Measurements from ENCODE around the gene GPSM3.

Gene GPSM3

DNA sequence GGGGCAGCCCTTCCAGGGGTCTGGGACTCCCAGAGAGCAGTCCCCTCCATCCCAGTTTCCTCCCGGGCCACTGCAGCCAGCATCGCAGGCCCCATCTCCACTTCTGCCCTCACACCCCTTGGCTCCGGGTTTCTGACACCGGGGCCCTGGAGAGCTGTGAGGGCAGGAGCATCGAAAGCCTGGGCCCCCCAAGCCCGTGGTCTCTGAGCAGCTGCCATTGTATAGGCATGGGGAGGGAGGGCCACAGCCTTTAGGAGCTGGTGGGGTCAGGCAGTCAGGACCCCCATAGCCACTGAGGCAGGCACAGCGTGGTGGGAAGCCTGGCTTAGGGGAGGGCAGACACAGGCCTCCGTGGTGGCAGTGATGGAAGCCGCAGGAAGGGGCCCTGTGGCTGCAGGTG is 9.7 kb upstream of the GPSM3 start:
- TF ChIP-seq, protein P1, sequence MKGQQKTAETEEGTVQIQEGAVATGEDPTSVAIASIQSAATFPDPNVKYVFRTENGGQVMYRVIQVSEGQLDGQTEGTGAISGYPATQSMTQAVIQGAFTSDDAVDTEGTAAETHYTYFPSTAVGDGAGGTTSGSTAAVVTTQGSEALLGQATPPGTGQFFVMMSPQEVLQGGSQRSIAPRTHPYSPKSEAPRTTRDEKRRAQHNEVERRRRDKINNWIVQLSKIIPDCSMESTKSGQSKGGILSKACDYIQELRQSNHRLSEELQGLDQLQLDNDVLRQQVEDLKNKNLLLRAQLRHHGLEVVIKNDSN (IDR thresholded peaks at IDR 0.05): no peak
- TF ChIP-seq EGR1 (IDR thresholded peaks at IDR 0.05): no peak
- TF ChIP-seq ZBTB7A (IDR thresholded peaks at IDR 0.05; ENCODE audit: low read depth): no peak
- TF ChIP-seq FOXM1 (IDR thresholded peaks at IDR 0.05; ENCODE audit: borderline replicate concordance, low read depth): no peak
- TF ChIP-seq CREB1 (IDR thresholded peaks at IDR 0.05; ENCODE audit: low read depth): no peak
- no peak for TF ChIP-seq YY1 (IDR thresholded peaks at IDR 0.05; ENCODE audit: low read depth)
- no peak for TF ChIP-seq EP300 (IDR thresholded peaks at IDR 0.05; ENCODE audit: borderline replicate concordance)
- no peak for TF ChIP-seq TCF12 (IDR thresholded peaks at IDR 0.05; ENCODE audit: low read depth)
- TF ChIP-seq, protein P2, sequence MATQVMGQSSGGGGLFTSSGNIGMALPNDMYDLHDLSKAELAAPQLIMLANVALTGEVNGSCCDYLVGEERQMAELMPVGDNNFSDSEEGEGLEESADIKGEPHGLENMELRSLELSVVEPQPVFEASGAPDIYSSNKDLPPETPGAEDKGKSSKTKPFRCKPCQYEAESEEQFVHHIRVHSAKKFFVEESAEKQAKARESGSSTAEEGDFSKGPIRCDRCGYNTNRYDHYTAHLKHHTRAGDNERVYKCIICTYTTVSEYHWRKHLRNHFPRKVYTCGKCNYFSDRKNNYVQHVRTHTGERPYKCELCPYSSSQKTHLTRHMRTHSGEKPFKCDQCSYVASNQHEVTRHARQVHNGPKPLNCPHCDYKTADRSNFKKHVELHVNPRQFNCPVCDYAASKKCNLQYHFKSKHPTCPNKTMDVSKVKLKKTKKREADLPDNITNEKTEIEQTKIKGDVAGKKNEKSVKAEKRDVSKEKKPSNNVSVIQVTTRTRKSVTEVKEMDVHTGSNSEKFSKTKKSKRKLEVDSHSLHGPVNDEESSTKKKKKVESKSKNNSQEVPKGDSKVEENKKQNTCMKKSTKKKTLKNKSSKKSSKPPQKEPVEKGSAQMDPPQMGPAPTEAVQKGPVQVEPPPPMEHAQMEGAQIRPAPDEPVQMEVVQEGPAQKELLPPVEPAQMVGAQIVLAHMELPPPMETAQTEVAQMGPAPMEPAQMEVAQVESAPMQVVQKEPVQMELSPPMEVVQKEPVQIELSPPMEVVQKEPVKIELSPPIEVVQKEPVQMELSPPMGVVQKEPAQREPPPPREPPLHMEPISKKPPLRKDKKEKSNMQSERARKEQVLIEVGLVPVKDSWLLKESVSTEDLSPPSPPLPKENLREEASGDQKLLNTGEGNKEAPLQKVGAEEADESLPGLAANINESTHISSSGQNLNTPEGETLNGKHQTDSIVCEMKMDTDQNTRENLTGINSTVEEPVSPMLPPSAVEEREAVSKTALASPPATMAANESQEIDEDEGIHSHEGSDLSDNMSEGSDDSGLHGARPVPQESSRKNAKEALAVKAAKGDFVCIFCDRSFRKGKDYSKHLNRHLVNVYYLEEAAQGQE (IDR thresholded peaks at IDR 0.05; ENCODE audit: low read depth): no peak
- TF ChIP-seq, protein P3, sequence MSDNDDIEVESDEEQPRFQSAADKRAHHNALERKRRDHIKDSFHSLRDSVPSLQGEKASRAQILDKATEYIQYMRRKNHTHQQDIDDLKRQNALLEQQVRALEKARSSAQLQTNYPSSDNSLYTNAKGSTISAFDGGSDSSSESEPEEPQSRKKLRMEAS (IDR thresholded peaks at IDR 0.05): no peak
- TF ChIP-seq CEBPB (IDR thresholded peaks at IDR 0.05): no peak
- no peak for TF ChIP-seq TAF1 (IDR thresholded peaks at IDR 0.05; ENCODE audit: low read depth)
- no peak for TF ChIP-seq TEAD4 (IDR thresholded peaks at IDR 0.05)
- TF ChIP-seq RAD21 (IDR thresholded peaks at IDR 0.05; ENCODE audit: low read depth): no peak
- TF ChIP-seq NFIC (IDR thresholded peaks at IDR 0.05): no peak

DNA sequence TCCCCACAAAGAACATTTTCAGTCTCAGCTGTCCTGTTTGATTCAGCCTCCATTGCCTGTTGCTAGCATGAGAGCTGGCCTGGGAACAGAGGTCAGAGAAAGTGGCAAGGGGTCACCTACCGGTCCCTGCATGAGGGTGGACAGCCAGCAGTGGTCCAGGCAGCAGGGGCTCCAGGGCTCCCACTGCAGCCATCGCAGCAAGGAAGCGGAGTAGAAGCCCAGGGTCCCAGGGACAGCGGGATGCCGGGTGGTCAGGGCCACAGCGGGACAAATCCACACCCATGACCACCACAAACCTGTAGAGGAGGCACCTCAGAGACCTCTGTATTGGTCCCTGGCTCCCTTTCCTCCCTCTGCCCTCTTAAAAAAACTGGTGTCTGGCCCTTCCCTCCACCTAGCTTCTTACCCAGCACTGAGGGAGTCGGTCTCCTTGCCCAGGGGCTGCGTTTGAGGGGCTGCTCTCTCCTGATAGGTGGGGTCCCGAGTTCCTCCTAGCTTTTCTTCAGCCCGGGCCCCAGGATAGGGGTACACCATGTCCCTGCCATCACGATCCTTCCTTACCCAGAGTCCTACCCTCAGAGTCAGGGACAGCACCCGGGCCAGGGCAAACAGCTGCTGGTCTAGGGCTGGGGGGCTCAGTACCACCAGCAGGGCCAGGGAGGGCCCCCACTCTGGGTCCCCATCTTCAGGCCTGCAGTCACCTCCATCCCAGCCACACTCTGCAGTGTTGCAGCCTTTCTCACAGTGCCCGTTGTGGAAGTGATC is 8.4 kb upstream of the GPSM3 start:
- TF ChIP-seq, protein P1 (IDR thresholded peaks at IDR 0.05): no peak
- no peak for TF ChIP-seq CEBPB (IDR thresholded peaks at IDR 0.05)

DNA sequence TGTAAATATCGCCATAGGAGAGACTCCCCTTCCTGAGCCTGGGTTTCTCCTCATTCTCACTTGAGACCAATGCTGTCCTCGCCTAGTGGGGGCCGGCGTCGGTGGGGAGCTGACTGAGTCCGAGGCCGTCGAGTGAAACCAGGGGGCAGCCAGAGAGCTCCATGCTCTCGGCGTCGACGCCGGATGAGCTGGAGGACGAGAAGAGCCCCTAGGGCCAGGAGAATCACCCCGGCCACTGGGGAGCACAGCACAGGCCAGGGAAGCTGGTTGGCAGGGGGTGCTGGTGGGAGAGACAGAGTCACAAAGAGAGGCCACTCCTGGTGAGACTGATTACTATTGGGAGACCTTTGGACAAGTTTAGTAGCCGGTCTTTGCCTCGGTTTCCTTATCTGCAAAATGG is 6.4 kb upstream of the GPSM3 start:
- TF ChIP-seq NFIC (IDR thresholded peaks at IDR 0.05) (no peak), YY1 (IDR thresholded peaks at IDR 0.05; ENCODE audit: low read depth) (no peak), FOXM1 (IDR thresholded peaks at IDR 0.05; ENCODE audit: borderline replicate concordance, low read depth) (no peak), EGR1 (IDR thresholded peaks at IDR 0.05) (no peak), CEBPB (IDR thresholded peaks at IDR 0.05) (no peak), TEAD4 (IDR thresholded peaks at IDR 0.05) (no peak), TAF1 (IDR thresholded peaks at IDR 0.05; ENCODE audit: low read depth) (no peak), RAD21 (IDR thresholded peaks at IDR 0.05; ENCODE audit: low read depth) (no peak), ZBTB7A (IDR thresholded peaks at IDR 0.05; ENCODE audit: low read depth) (no peak), EP300 (IDR thresholded peaks at IDR 0.05; ENCODE audit: borderline replicate concordance) (no peak), CREB1 (IDR thresholded peaks at IDR 0.05; ENCODE audit: low read depth) (no peak), TCF12 (IDR thresholded peaks at IDR 0.05; ENCODE audit: low read depth) (no peak)
- TF ChIP-seq, protein P1 (IDR thresholded peaks at IDR 0.05): no peak
- TF ChIP-seq, protein P2 (IDR thresholded peaks at IDR 0.05; ENCODE audit: low read depth): no peak
- TF ChIP-seq, protein P3 (IDR thresholded peaks at IDR 0.05): no peak

DNA sequence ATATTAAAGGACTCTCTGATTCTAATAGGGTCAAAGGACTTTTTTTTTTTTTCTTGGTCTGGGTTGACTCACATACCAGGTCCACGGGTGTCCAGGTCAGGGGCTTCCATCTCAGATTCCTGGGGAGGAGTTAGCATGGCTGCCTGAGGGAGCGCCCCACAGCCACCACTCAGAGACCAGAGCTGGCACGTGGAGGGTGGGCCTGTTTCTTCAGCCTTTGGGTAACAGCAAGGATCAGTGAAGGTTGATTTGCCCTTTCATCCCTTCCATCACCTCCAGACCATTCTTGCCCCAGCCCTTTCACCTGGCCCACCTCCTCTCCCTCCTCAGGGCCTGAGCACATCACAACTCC is 5.9 kb upstream of the GPSM3 start:
- no peak for TF ChIP-seq RAD21 (IDR thresholded peaks at IDR 0.05; ENCODE audit: low read depth)

DNA sequence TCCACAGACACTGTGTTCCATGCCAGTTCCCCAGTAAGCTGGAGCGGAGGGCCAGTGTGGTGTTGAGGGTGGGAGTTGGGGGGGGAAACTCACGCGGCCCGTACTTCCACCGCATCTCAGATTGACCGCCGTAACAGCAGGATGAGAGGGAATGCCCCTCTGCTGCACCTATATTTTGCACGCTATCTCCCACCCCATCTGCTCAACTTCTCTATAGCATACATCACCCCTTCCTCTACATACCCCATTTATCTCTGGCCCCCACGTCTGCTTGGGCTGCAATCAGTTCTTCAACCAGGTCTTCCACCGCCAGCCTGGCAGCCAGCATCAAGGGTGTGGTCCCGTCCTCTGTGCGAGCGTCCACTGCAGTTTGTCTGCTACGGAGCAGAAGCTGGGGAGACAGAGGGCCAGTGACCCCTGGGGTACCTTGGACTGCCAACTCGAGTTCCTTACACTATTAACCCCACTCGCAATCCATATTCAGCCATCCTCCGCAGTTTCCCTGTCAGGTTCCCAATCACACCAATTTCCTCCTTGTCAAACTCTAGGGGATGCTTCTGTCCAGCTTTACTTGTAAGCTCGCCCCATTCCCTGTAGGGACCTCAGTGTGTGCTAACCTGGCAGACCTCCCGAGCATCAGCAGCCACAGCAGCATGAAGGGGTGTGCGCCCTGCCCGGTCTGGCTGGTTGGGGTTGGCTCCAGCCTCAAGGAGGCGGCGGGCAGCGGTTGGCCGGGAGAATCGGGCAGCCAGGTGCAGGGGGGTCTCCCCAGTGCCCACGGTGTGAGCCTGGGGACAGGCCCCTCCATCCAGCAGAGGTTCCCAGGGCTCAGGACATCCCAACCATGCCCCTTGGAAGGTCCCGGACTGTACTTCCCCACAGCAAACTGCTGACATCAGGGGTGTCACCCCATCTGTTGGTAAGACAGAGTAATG is 4.5 kb upstream of the GPSM3 start:
- TF ChIP-seq TEAD4 (IDR thresholded peaks at IDR 0.05): no peak
- no peak for TF ChIP-seq ZBTB7A (IDR thresholded peaks at IDR 0.05; ENCODE audit: low read depth)
- TF ChIP-seq YY1 (IDR thresholded peaks at IDR 0.05; ENCODE audit: low read depth): no peak
- TF ChIP-seq, protein P1 (IDR thresholded peaks at IDR 0.05): no peak
- TF ChIP-seq FOXM1 (IDR thresholded peaks at IDR 0.05; ENCODE audit: borderline replicate concordance, low read depth): no peak
- TF ChIP-seq RAD21 (IDR thresholded peaks at IDR 0.05; ENCODE audit: low read depth): no peak
- no peak for TF ChIP-seq EP300 (IDR thresholded peaks at IDR 0.05; ENCODE audit: borderline replicate concordance)
- TF ChIP-seq CREB1 (IDR thresholded peaks at IDR 0.05; ENCODE audit: low read depth): no peak
- TF ChIP-seq NFIC (IDR thresholded peaks at IDR 0.05): no peak
- TF ChIP-seq TAF1 (IDR thresholded peaks at IDR 0.05; ENCODE audit: low read depth): no peak
- TF ChIP-seq CEBPB (IDR thresholded peaks at IDR 0.05): no peak

All from Ishikawa (cell line).